HepG2 (cell line): ENCODE measurements around the gene RBCK1. TPM values are rescaled to one million over a fixed set of nuclear protein-coding genes. Genes with fewer than 3 reads are reported as not detected.

Source experiments
- EP300 ChIP-seq, 3 experiments: sonication (generic) in 1 of 3; formaldehyde crosslinking in 1 of 3; IDR thresholded peaks; 2 replicates each; pipeline versions ENCODE4 v1.5.1 to v1.6.1; 2011 to 2020; ENCODE audit warnings: low read depth in 2 of 3, low read length in 2 of 3, borderline replicate concordance in 1 of 3, improper control_type of control experiment in 1 of 3, mild to moderate bottlenecking in 1 of 3, missing genetic modification reagents in 1 of 3, moderate library complexity in 1 of 3
- FOXO4 ChIP-seq: sonication (generic); formaldehyde crosslinking; conservative IDR thresholded peaks from 2 replicates; pipeline ENCODE4 v1.8.1; 2023; ENCODE audit warnings: missing genetic modification reagents
- MLLT10 ChIP-seq: sonication (generic); formaldehyde crosslinking; IDR thresholded peaks from 2 replicates; pipeline ENCODE4 v1.4.0; 2020; ENCODE audit warnings: missing genetic modification reagents
- MXD1 ChIP-seq: sonication (generic); formaldehyde crosslinking; IDR thresholded peaks from 2 replicates; pipeline ENCODE4 v1.4.0; 2020; ENCODE audit warnings: mild to moderate bottlenecking, missing genetic modification reagents
- MYPOP ChIP-seq: sonication (generic); formaldehyde crosslinking; IDR thresholded peaks from 2 replicates; pipeline ENCODE4 v1.8.1; 2023; ENCODE audit warnings: mild to moderate bottlenecking, moderate library complexity, missing genetic modification reagents
- PLRG1 ChIP-seq: fragments of 450-650 bp; conservative IDR thresholded peaks from 2 replicates; pipeline ENCODE4 v1.6.1; 2016
- PRDM4 ChIP-seq: sonication (generic); formaldehyde crosslinking; IDR thresholded peaks from 2 replicates; pipeline ENCODE4 v1.9.0; 2021; ENCODE audit warnings: missing genetic modification reagents, borderline replicate concordance
- PRPF4 ChIP-seq: fragments of 200-400 bp; formaldehyde crosslinking; IDR thresholded peaks from 2 replicates; pipeline ENCODE4 v1.6.1; 2016; ENCODE audit warnings: low read length, low read depth; ENCODE audit not compliant: poor library complexity, severe bottlenecking
- RFXANK ChIP-seq: IDR thresholded peaks from 2 replicates; pipeline ENCODE4 v1.6.1; 2016
- TCF12 ChIP-seq, 2 experiments: fragments of 450-650 bp in 1 of 2; sonication (generic) in 1 of 2; formaldehyde crosslinking in 1 of 2; IDR thresholded peaks; 2 replicates each; pipeline versions ENCODE4 v1.6.1 to v1.8.0; 2017 to 2022; ENCODE audit warnings: antibody characterized with exemption in 1 of 2, mild to moderate bottlenecking in 1 of 2, missing genetic modification reagents in 1 of 2, moderate library complexity in 1 of 2
- ZNF101 ChIP-seq: sonication (generic); formaldehyde crosslinking; IDR thresholded peaks from 2 replicates; pipeline ENCODE4 v1.4.0; 2020; ENCODE audit warnings: mild to moderate bottlenecking, low read depth, missing genetic modification reagents, borderline replicate concordance
- ZNF280B ChIP-seq: sonication (generic); formaldehyde crosslinking; IDR thresholded peaks from 2 replicates; pipeline ENCODE4 v1.5.0; 2020; ENCODE audit warnings: missing genetic modification reagents, mild to moderate bottlenecking, borderline replicate concordance
- ZNF33A ChIP-seq: sonication (generic); formaldehyde crosslinking; IDR thresholded peaks from 2 replicates; pipeline ENCODE4 v1.5.1; 2020; ENCODE audit warnings: missing genetic modification reagents, mild to moderate bottlenecking, moderate library complexity, borderline replicate concordance
- ZNF441 ChIP-seq: sonication (generic); formaldehyde crosslinking; IDR thresholded peaks from 2 replicates; pipeline ENCODE4 v1.7.0; 2021; ENCODE audit warnings: missing genetic modification reagents, borderline replicate concordance
- ZSCAN12 ChIP-seq: sonication (generic); formaldehyde crosslinking; IDR thresholded peaks from 2 replicates; pipeline ENCODE4 v1.9.0; 2021; ENCODE audit warnings: mild to moderate bottlenecking, missing genetic modification reagents
- ZXDC ChIP-seq: sonication (generic); formaldehyde crosslinking; IDR thresholded peaks from 2 replicates; pipeline ENCODE4 v1.5.0; 2020; ENCODE audit warnings: mild to moderate bottlenecking, missing genetic modification reagents
- polyA plus RNA-seq, 8 experiments: library from polyadenylated mRNA; depleted of rRNA in 3 of 8; stranded (reverse) in 7 of 8; unstranded in 1 of 8; fragments of >200 nt; fragmentation: Illumina TruSeq in 4 of 8; extraction: Trizol in 4 of 8; gene quantifications; 2 replicates each; pipeline versions ENCODE4 v1.2.1 to v1.2.3, GENCODE V29; 2011 to 2016; ENCODE audit warnings: low read depth in 4 of 8, missing spikeins in 1 of 8, mixed read lengths in 1 of 8; ENCODE audit not compliant: insufficient read depth in 1 of 8
- total RNA-seq, 5 experiments: library from RNA; depleted of rRNA; stranded (reverse); fragments of >200 nt; fragmentation: Illumina TruSeq; extraction: Trizol; gene quantifications; 2 replicates each; pipeline ENCODE4 v1.2.3, GENCODE V29; 2016; ENCODE audit warnings: low read depth in 1 of 5

Gene RBCK1
- total and polyA plus RNA-seq, 2 of the 13 experiments (the other 11 are each of a cell fraction or from before 2014, with no cell fraction given): 149 to 215 TPM

GRCh38 chr20:373171-373890, 34.8 kb upstream of the RBCK1 start (continued):
- TF ChIP-seq ZNF280B (CRISPR knock-in tag): no peak
- peak; percentile 70 for TF ChIP-seq PRPF4
- TF ChIP-seq ZNF441: no peak
- TF ChIP-seq ZNF33A (CRISPR knock-in tag): no peak
- no peak for TF ChIP-seq MYPOP
- no peak for TF ChIP-seq MLLT10 (CRISPR knock-in tag)
- TF ChIP-seq EP300 (IDR thresholded peaks at IDR 0.05; ENCODE audit: low read depth in 2 of 2, low read length in 2 of 2): peak in 1 of 2 experiments; percentile 34; a peak in 1 of 4 replicates
- TF ChIP-seq EP300 (CRISPR knock-in tag; IDR thresholded peaks at IDR 0.05; ENCODE audit: borderline replicate concordance): peak; percentile 43; the same call in 1 of the 2 replicates
- no peak for TF ChIP-seq ZXDC (CRISPR knock-in tag)
- TF ChIP-seq FOXO4 (CRISPR knock-in tag): no peak
- no peak for TF ChIP-seq ZNF101
- TF ChIP-seq ZSCAN12: no peak
- no peak for TF ChIP-seq TCF12 (IDR thresholded peaks at IDR 0.05)
- 0 out of 2 replicates have a peak, but pooled peaks have one; percentile 34 for TF ChIP-seq TCF12 (CRISPR knock-in tag; IDR thresholded peaks at IDR 0.05)
- peak; percentile 31; the same call in 1 of the 2 replicates for TF ChIP-seq MXD1
- TF ChIP-seq PLRG1: no peak
- no peak for TF ChIP-seq RFXANK (CRISPR knock-in tag)
- TF ChIP-seq PRDM4 (CRISPR knock-in tag): no peak
